Measurements from ENCODE around the gene CCM2. TPM values are rescaled to one million over a fixed set of nuclear protein-coding genes. Genes with fewer than 3 reads are reported as not detected.

CCM2 gene
- total and polyA plus RNA-seq, 2 of the 8 experiments (the other 6 are each of a cell fraction or from before 2014, with no cell fraction given): 31.6 to 41.2 TPM

DNA sequence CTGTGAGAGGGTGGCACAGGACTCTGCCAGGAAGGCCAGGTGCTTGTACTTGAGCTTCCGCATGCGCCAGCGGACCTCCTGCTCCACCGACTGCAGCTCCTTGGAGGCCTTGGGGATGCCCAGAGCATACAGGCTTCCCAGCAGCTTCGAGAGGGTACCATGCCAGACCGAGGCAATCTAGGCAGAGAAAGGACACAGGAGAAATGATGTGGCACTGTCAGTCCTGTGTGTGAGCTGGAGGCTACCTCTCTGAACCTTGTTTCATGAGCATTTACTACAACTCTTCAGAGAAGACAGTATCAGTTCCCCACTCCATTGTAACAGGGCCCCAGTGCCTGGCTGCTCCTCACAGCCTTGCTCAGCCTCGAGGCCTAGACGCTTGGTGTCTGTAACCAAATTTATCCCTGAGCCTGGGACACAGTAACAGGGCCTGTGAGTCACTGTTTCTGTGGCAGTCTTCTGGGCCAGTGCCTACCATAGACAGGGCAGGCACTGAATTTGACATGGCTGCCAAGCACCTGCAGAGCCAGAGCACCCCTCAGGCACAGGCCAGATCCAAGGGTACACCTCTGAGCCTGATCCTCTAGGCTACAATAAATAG lies 105.7 kb downstream of the CCM2 start (continued):
- TF ChIP-seq SIN3A (conservative IDR thresholded peaks at IDR 0.05 in 1 of 2, IDR thresholded peaks at IDR 0.05 in 1 of 2; ENCODE audit: low read depth in 1 of 2, low read length in 2 of 2): no peak
- TF ChIP-seq CREB1 (IDR thresholded peaks at IDR 0.05): no peak
- TF ChIP-seq TAF7 (optimal IDR thresholded peaks at IDR 0.05; ENCODE audit: borderline replicate concordance, low read depth, low read length): no peak
- TF ChIP-seq, protein P1, sequence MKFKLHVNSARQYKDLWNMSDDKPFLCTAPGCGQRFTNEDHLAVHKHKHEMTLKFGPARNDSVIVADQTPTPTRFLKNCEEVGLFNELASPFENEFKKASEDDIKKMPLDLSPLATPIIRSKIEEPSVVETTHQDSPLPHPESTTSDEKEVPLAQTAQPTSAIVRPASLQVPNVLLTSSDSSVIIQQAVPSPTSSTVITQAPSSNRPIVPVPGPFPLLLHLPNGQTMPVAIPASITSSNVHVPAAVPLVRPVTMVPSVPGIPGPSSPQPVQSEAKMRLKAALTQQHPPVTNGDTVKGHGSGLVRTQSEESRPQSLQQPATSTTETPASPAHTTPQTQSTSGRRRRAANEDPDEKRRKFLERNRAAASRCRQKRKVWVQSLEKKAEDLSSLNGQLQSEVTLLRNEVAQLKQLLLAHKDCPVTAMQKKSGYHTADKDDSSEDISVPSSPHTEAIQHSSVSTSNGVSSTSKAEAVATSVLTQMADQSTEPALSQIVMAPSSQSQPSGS (IDR thresholded peaks at IDR 0.05; ENCODE audit: low read length): no peak

Measured in H1 (cell line).